Karpas-422 (cell line): ENCODE data around the gene SPOCK1. TPM values are rescaled to one million over a fixed set of nuclear protein-coding genes. Genes with fewer than 3 reads are reported as not detected.
"Not testable (repeated sequence)": the region's sequence is repeated elsewhere in the genome, so short reads cannot be mapped to it uniquely, and the experiment has no call there.

Experiments
- DNase-seq: peaks from one replicate; pipeline ENCODE4 v3.0.0-alpha.2; 2015
- H2AFZ ChIP-seq: fragments of 200-600 bp; sonication (generic); 2 replicates; pipeline ENCODE4 v1.6.1; 2014; ENCODE audit warnings: antibody characterized with exemption, low read length, mixed read lengths
- H3K27ac ChIP-seq: fragments of 200-600 bp; sonication (generic); 2 replicates; pipeline ENCODE4 v1.5.1; 2014; ENCODE audit warnings: mild to moderate bottlenecking, low read length, moderate library complexity
- H3K27me3 ChIP-seq: fragments of 200-600 bp; sonication (generic); 2 replicates; pipeline ENCODE4 v1.6.1; 2014; ENCODE audit warnings: low read length, mixed read lengths
- H3K36me3 ChIP-seq: fragments of 200-600 bp; sonication (generic); 2 replicates; pipeline ENCODE4 v1.6.1; 2014; ENCODE audit warnings: low read length, mixed read lengths; ENCODE audit not compliant: insufficient read depth
- H3K4me1 ChIP-seq: fragments of 200-600 bp; sonication (generic); 2 replicates; pipeline ENCODE4 v1.6.1; 2014; ENCODE audit warnings: mild to moderate bottlenecking, low read length, mixed read lengths
- H3K4me2 ChIP-seq: fragments of 200-600 bp; sonication (generic); 2 replicates; pipeline ENCODE4 v1.6.1; 2014; ENCODE audit warnings: low read length, low read depth, mild to moderate bottlenecking; ENCODE audit not compliant: poor library complexity, severe bottlenecking
- H3K4me3 ChIP-seq: fragments of 200-600 bp; sonication (generic); 2 replicates; pipeline ENCODE4 v1.5.1; 2014; ENCODE audit warnings: mild to moderate bottlenecking, antibody characterized with exemption, low read length, mixed read lengths
- H3K79me2 ChIP-seq: fragments of 200-600 bp; sonication (generic); 2 replicates; pipeline ENCODE4 v1.6.1; 2014; ENCODE audit warnings: mild to moderate bottlenecking, low read length, mixed read lengths
- H3K9ac ChIP-seq: fragments of 200-600 bp; sonication (generic); 2 replicates; pipeline ENCODE4 v1.6.0; 2014; ENCODE audit warnings: low read length
- H3K9me2 ChIP-seq: fragments of 200-600 bp; sonication (generic), shearing (Covaris generic); replicated peaks from 2 replicates; pipeline ENCODE4 v1.6.0; 2014; ENCODE audit warnings: mild to moderate bottlenecking, low read length, moderate library complexity; ENCODE audit not compliant: insufficient read depth
- H3K9me3 ChIP-seq: fragments of 300-700, 200-600 bp; sonication (generic); 2 replicates; pipeline ENCODE4 v1.6.1; 2014; ENCODE audit warnings: low read length, mixed read lengths
- H4K20me1 ChIP-seq: fragments of 200-600 bp; sonication (generic); 2 replicates; pipeline ENCODE4 v1.6.1; 2014; ENCODE audit warnings: mild to moderate bottlenecking, antibody characterized with exemption, low read length, low read depth; ENCODE audit not compliant: insufficient read depth
- total RNA-seq: library from RNA; depleted of rRNA; stranded (reverse); fragments of >200 nt; shearing (Covaris generic); gene quantifications from 2 replicates; pipeline ENCODE4 v1.2.3, GENCODE V29; 2014; ENCODE audit warnings: low replicate concordance

Gene SPOCK1
- total RNA-seq, 1 experiment from 2014 or later, result 1.0 TPM

DNA sequence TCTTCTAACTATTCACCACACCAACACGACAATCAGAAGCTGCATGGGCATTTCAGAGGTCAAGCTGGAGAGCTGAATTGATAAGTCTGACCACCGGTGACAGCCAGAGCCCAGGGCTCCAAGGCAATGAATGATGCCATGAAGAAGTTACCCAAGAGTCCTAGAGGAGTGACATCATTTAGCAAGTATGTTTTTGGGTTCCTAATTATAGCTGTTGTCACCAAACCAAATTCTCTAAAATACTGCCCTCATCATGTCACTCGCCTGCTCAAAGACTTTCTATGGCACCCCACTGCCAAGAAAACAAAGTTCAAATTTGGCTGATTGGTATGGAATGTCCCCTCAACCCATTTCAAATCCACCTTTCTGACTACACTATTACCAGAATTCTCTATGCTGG lies 235.1 kb downstream of the SPOCK1 start:
- no peak overlapping the region for H2AFZ ChIP-seq

DNA sequence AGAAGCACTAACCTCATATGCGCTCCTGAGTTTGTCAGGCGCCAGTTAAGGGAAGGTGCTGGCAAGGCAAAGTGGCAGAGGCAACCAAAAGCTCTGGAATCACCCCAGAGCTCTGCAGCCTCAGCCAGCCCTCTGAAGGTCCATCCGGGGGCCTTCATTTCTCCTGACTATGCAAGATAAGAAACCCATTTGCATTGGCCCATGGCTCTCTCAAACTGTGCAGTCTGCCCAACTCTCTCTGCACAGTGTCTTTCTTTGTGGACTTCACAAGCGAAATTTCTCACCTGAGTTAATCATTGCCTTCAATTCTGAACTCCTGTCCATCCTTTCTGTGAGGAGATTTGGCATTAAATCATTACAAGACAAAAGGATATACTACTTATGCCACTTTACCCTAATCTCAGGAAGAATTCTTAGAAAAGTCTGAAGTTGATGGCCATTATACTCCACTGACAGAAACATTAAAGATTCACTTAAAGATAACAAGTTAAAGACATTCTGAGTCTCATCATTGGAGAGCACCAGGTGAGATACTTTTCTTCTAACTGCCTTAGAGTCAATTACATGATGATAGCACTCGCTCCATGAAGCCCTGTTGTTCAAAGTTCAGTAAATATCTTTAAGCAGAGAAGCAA lies 235.6 kb downstream of the SPOCK1 start:
- Histone ChIP-seq H3K27me3 (no peaks in the 10 kb centered on the region), H3K4me3 (no peak overlapping the region), H3K9me3 (no peaks in the 10 kb centered on the region), H4K20me1 (no peaks in the 10 kb centered on the region), H3K79me2 (no peaks in the 10 kb centered on the region), H3K9ac (no peak overlapping the region), H3K27ac (no peak overlapping the region), H3K4me2 (no peak overlapping the region), H2AFZ (no peak overlapping the region), H3K9me2 (no peaks in the 10 kb centered on the region), H3K4me1 (no peaks in the 10 kb centered on the region), H3K36me3 (no peaks in the 10 kb centered on the region)
- DNase-seq, result no peak

More for the DNA sequence above, 235.1 kb downstream of the SPOCK1 start:
- Histone ChIP-seq H3K4me1 (no peaks in the 10 kb centered on the region), H3K9me2 (no peaks in the 10 kb centered on the region), H3K9me3 (no peaks in the 10 kb centered on the region), H3K4me3 (no peak overlapping the region), H3K36me3 (no peaks in the 10 kb centered on the region), H3K27ac (no peak overlapping the region), H3K27me3 (no peaks in the 10 kb centered on the region), H3K9ac (no peak overlapping the region), H3K79me2 (no peaks in the 10 kb centered on the region), H4K20me1 (no peaks in the 10 kb centered on the region), H3K4me2 (no peak overlapping the region)
- DNase-seq, result no peak

GRCh38 chr5:137262818-137263217 lies 236.3 kb downstream of the SPOCK1 start:
- Histone ChIP-seq H2AFZ (no peak overlapping the region), H3K4me3 (no peak overlapping the region), H3K9me2 (no peaks in the 10 kb centered on the region), H3K27ac (no peak overlapping the region), H3K27me3 (no peaks in the 10 kb centered on the region), H3K36me3 (no peaks in the 10 kb centered on the region), H3K79me2 (no peaks in the 10 kb centered on the region), H3K9me3 (no peaks in the 10 kb centered on the region), H3K4me2 (no peak overlapping the region), H4K20me1 (no peaks in the 10 kb centered on the region), H3K4me1 (no peaks in the 10 kb centered on the region), H3K9ac (no peak overlapping the region)
- DNase-seq, result no peak

GRCh38 chr5:137260820-137261695 lies 238.1 kb downstream of the SPOCK1 start:
- no peak overlapping the region for H3K4me2 ChIP-seq
- no peaks in the 10 kb centered on the region for H3K9me3 ChIP-seq
- no peak for DNase-seq
- H3K36me3 ChIP-seq, result no peaks in the 10 kb centered on the region
- H2AFZ ChIP-seq, result no peak overlapping the region
- no peaks in the 10 kb centered on the region for H3K9me2 ChIP-seq
- H3K27me3 ChIP-seq, result no peaks in the 10 kb centered on the region
- no peak overlapping the region for H3K27ac ChIP-seq
- H3K79me2 ChIP-seq, result no peaks in the 10 kb centered on the region
- H3K9ac ChIP-seq, result no peak overlapping the region
- H3K4me1 ChIP-seq, result no peaks in the 10 kb centered on the region
- H4K20me1 ChIP-seq, result no peaks in the 10 kb centered on the region
- no peak overlapping the region for H3K4me3 ChIP-seq

GRCh38 chr5:137259115-137259514 lies 240.0 kb downstream of the SPOCK1 start:
- H3K9me3 ChIP-seq, H3K4me2 ChIP-seq: not testable (repeated sequence)

GRCh38 chr5:137254119-137255090 lies 244.7 kb downstream of the SPOCK1 start:
- Histone ChIP-seq H4K20me1 (no peaks in the 10 kb centered on the region), H3K9me3 (no peaks in the 10 kb centered on the region), H3K79me2 (no peaks in the 10 kb centered on the region), H3K27ac (no peak overlapping the region), H3K36me3 (no peaks in the 10 kb centered on the region), H3K4me2 (no peak overlapping the region), H3K9me2 (no peaks in the 10 kb centered on the region), H3K9ac (no peak overlapping the region), H3K4me3 (no peak overlapping the region), H2AFZ (no peak overlapping the region), H3K4me1 (no peaks in the 10 kb centered on the region), H3K27me3 (no peaks in the 10 kb centered on the region)
- DNase-seq, result no peak

More at GRCh38 chr5:137259115-137259514, 240.0 kb downstream of the SPOCK1 start:
- DNase-seq, H3K4me1 ChIP-seq, H3K27ac ChIP-seq, H3K9me2 ChIP-seq, H4K20me1 ChIP-seq, H3K27me3 ChIP-seq, H3K79me2 ChIP-seq, H3K36me3 ChIP-seq, H3K4me3 ChIP-seq, H2AFZ ChIP-seq, H3K9ac ChIP-seq: not testable (repeated sequence)

DNA sequence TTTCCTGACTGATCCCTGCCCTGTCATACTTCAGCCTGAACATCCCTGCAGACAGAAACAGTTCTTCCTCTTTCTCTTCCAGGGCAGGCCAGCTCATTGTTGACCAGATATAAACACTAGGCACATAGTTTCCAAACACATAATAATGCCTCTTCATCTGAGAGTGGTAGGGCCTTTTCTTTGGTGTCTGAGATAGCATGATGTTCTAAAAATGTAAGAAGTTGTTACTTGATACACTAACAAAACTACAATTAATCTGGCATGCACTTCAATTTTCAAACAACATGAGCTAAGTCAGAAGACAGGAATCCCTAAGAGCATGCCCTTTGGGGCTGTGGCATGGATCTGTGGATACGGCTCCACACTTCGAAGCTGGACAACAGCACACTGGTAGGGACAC lies 246.6 kb downstream of the SPOCK1 start:
- Histone ChIP-seq H3K27ac (no peak overlapping the region), H2AFZ (no peak overlapping the region), H3K36me3 (no peaks in the 10 kb centered on the region), H3K9me2 (no peaks in the 10 kb centered on the region), H3K27me3 (no peaks in the 10 kb centered on the region), H3K9ac (no peak overlapping the region), H3K9me3 (no peaks in the 10 kb centered on the region), H3K4me3 (no peak overlapping the region), H3K4me2 (no peak overlapping the region), H3K79me2 (no peaks in the 10 kb centered on the region), H4K20me1 (no peaks in the 10 kb centered on the region), H3K4me1 (no peaks in the 10 kb centered on the region)
- no peak for DNase-seq

- Histone ChIP-seq H3K9ac (no peak overlapping the region), H3K4me2 (no peak overlapping the region), H3K36me3 (no peaks in the 10 kb centered on the region), H3K4me1 (no peaks in the 10 kb centered on the region), H3K9me3 (no peaks in the 10 kb centered on the region), H3K79me2 (no peaks in the 10 kb centered on the region), H2AFZ (no peak overlapping the region), H4K20me1 (no peaks in the 10 kb centered on the region), H3K27me3 (no peaks in the 10 kb centered on the region), H3K4me3 (no peak overlapping the region), H3K9me2 (no peaks in the 10 kb centered on the region), H3K27ac (no peak overlapping the region)
- no peak for DNase-seq
Observed at GRCh38 chr5:137250421-137250820, 248.7 kb downstream of the SPOCK1 start.
